ENCODE data around the gene TRMT61A. TPM values are rescaled to one million over a fixed set of nuclear protein-coding genes. Genes with fewer than 3 reads are reported as not detected.

Gene TRMT61A
- polyA plus RNA-seq, 12 donors, result 5.2 to 11.6 (median 5.9) TPM; not detected in 1

GRCh38 chr14:103533999-103534575 lies 5.1 kb downstream of the TRMT61A start:
- no peak for DNase-seq

DNA sequence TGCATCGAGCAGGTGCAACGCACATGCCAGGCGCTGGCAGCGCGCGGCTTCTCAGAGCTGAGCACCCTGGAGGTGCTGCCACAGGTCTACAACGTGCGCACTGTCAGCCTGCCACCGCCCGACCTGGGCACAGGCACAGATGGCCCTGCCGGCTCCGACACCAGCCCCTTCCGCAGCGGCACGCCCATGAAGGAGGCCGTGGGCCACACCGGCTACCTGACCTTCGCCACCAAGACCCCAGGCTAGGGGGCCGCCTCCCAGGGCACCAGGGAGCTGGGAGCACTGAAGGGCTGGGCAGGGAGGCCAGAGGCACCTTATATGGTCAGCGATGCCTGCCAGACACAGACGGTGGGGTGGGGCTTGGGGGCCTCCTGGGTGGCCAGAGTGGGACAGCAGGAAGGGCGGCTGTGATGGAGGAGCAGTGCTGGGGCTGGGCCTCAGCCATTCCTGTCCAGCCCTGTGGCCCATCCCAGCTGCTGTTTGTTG lies 5.6 kb downstream of the TRMT61A start:
- no peak for DNase-seq

GRCh38 chr14:103535081-103535890 lies 6.3 kb downstream of the TRMT61A start:
- no peak for DNase-seq

DNA sequence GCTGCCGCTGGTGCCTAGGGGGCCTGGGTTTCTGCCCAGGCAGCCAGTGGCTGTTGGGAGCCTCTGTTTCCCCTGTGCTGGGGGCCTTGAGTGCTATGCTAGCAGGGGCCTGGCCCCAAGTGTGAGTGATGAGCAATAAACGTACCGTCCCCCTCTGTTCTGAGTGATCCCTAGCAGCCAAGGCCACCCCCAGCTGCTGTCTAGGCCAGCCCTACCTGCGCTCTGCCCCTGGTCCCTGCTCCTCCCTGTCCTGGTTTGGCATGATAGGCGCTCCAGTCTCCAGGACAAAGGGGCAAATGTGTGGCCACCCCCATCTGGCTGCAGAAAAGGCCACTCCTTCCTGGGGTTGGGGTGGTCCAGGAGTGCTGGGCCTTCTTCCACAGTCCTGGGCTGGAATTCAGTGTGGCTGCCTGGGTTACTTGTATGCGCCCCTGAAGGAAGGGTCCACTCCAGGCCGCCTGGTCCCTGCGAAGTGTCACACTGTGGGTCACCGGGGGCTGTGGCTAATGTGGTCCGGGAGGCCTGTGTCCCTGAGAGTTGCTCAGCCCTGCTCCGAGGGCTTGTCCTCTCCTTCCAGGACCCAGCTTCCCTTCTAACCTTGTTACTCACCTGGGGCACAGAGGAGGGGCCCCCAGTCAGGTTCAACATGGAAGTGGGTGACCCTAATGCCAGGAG lies 7.0 kb downstream of the TRMT61A start:
- no peak for DNase-seq

- no peak for DNase-seq
These were observed 7.7 kb downstream of the TRMT61A start for GRCh38 chr14:103536693-103537092.

DNA sequence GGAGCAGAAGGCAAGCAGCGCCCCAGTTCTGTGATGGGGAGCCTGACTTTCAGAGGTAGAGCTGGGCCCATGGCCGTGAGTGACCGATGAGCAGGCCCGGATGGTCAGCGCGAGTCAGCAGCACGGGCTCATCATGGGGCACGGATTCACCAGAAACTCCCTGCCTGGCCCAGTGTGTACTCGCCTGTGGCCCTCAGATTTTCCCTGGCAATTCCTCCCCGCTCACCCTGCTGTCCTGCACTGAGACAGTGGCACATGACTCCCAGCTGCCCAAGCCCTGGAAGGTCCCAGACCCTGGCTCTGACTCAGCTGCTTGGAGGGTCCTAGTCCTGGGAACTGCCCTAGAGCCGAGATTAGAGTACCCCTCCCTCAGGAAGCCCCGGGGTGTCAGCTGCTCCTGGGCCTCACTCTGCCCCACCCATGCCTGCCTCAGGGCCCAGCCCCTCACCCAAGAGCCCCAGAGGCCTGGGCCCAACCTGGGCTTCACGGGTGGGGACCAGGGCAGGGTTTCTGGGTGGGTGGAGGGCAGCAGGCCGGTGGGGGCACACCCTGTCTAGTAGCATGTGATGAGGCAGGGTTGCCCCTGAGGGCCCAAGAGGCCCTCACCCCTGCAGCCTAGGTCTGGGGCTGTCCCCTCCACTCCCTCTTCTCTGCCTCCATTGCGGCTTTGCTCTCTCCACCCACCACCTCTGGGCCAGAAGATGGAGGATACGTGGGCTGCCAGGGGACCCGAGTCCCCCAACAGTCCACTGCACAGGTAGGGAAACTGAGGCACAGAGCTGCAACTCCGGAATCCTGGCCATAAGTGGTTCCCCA lies 8.4 kb downstream of the TRMT61A start:
- DNase-seq, result no peak

DNA sequence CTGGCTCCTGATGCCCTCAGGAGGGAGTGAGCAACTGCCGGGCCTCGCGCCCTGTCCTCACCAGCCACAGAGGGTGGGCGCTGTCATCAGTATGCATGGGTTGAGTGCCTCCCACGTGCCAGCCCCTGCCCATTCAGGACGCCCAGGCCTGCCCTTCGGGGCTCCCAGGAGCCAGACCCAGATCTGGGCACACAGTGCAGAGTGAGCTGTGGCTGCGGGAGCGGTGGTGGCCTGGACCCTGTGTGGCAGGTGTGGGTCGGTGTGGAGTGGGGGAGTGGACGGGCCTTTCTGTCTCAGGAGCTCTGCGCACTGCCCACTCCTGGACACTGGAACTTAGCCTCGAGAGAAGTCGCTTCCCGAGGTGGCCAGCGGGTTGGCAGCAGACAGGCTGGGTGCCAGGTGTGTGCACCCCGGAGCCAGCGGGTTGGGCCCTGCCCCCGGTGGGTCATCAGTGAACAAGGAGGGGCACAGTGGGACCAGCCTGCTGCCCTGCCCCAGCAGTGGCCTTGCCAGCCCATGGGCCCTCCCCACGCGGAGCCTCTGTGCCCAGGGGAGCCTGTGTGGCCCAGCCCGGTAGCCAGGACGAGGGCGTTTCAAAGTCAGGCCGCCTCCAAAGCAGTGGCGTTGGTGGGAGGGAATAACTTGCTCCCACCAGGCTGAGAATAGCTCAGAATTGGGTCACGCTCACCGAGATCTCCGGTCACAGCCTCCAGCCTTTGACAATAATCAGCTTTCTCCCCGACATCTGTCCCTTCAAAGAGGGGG lies 9.5 kb downstream of the TRMT61A start:
- no peak for DNase-seq

DNA sequence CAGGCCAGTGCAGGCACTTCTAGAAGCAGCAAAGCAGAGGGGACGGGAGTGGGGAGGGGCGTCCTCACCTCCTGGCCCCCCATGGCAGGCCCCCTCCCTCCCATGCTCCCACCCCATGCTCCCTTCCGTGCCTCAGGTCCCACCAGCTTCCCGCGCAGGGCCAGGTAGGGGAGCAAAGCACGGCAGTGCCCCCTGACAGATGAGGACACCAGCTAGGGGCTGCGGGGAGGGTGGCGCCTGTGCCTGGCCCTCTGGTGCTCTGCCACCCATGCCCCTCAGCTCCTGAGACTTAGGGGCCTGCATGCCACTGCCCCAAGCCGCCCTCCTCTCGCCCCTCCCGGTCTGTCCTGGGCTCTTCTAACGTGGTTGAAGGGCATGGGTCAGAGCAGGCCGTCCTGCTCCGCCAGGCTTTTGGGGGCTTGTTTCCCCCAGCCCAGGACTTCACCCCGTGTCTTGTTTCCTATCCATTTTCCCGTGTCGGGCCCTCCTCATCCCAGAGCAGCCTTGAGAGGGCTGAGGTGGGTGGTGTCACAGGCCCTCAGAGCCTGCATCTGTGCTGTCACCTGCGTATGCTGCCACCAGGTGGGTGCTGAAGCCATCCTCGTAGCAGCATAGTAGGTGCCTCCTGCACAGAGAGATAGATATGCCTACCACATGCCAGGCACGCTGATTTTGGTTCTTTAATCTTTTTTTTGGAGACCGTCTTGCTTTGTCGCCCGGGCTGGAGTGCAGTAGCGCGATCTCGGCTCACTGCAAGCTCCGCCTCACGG lies 10.2 kb downstream of the TRMT61A start:
- DNase-seq, result no peak

DNA sequence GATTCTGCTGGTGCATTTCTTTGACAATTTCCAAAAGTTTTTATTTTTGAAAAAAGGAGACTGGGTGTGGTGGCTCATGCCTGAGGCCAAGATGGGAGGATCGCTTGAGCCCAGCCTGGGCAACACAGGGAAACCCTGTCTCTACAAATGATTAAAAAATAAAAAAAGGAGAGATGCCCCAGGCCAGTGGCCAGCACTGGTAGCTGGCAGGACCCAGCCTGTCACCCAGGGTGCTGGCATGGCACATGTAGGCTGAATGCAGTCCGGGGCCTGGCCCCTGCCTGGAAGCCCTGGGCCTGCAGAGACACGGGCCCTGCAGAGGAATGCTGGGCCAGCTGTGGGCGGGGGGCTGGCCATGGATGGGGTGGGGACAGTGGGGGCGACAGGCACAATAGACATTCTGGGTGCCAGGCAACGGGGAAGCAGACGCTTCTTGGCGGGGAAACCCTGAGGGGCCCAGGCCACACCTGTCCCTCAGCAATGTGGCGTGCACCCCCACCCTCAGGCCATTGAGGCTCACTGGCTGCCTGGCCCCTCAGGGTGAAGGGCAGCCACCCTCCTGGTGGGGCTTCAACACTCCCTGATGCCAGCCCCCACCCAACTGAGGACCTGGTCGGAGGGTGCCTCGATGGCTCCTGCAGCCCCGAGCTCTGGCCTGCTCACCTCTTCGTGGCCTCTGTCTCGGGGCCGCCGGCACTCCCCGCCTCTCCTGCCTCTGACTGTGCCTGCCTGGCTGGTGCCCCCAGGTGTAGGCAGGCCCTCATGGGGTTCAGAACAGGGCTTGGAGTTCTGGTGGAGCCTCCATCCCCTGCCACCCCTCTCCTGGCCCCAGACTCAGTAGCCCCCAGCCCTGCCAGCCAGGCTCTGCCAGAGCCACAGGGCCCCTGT lies 12.1 kb downstream of the TRMT61A start:
- no peak for DNase-seq

GRCh38 chr14:103541709-103542604 lies 13.0 kb downstream of the TRMT61A start:
- DNase-seq, result no peak

DNA sequence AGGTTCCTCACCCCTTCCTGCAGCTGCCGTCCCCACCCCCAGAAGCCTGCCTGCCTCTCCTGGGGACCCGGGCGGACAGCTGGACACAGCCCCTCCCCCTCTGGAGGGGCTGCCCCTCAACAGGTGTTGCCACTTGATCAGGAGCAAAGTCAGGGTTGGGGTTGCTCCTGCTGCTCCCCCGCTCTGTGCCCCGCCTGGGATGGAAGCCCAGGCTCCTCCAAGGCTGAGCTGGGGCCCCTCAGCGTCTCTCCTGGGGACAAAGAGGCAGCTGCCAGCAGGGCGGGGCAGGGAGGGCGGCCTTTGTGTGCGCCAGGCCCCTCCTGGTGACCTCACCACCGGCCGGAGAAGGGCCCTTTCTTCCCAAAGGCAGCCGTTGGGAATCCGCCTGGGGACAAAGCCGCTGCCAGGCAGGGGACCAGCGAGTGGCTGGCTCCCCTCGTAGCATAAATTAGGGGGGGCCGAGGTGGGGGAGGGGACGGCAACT lies 13.7 kb downstream of the TRMT61A start:
- no peak for DNase-seq

- no peak for DNase-seq
These were observed 14.1 kb downstream of the TRMT61A start for GRCh38 chr14:103543140-103543539.

DNA sequence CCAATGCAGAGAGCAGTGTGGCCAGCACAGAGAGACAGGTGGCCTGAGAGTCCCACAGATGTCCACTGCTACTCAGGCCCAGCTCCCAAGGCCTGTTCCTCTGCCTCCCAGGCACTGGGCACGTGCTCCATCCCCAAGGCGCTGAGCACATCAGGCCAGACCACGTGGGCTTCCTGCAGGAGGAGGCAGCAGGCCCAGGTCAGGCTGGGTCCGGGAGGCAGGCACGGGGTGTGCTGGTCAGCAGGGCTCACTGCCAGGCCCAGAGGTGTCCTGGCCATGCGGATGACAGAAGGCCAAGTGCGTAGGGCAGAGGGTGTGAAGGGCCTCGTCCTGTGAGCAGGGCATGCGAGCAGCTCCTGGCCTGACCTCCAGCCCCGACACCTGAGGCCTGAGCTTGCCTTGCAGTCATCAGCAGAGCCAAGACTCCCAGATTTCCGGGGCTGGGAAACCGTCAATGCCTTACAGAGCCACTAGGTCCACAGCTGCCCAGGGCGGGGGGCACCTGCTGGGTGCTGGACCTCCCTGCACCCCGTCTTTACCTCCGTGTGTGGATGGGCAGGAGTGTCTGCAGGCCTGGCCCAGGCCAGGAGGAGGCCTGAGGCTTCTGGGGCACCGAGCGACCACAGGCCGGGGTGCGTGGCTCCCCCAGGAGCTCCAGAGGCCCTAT lies 14.9 kb downstream of the TRMT61A start:
- DNase-seq, result no peak

DNA sequence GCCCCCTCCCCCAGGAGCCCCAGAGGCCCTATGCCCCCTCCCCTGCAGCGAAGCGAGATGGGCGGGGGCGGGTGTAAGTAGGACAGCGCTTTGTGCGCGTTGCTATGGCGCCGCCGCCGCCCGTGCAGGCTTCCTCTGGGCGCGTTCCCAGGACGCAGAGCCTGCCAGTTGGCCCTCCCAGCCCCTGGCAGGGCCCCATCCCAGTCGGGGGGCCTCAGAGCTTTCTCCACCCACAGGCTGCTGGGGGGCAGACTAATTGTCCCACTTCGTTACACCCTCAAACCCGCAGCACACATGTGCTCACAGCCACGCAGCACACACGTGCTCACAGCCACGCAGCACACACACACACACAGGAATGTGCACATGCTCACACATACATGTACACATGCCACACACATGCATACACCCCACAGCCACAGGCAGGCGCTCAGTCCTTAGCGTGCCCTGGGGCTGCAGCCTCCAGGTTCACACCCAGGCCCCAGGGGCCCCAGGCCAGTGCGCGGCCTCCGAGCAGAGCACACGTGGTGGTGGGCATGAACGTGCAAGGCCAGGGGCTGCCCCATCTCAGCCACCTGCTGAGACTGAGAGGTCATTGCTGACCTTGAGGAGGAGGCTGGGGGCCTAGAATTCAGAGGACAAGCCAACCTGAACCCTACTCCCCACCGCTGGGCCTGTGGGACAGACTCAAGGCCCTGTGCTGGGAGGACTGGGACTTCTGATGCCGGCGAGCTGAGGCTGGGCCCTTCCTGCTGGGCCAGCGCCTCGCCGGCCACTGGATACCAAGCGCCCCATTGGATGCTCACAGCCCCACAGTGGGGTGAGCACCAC lies 15.6 kb downstream of the TRMT61A start:
- no peak for DNase-seq

DNA sequence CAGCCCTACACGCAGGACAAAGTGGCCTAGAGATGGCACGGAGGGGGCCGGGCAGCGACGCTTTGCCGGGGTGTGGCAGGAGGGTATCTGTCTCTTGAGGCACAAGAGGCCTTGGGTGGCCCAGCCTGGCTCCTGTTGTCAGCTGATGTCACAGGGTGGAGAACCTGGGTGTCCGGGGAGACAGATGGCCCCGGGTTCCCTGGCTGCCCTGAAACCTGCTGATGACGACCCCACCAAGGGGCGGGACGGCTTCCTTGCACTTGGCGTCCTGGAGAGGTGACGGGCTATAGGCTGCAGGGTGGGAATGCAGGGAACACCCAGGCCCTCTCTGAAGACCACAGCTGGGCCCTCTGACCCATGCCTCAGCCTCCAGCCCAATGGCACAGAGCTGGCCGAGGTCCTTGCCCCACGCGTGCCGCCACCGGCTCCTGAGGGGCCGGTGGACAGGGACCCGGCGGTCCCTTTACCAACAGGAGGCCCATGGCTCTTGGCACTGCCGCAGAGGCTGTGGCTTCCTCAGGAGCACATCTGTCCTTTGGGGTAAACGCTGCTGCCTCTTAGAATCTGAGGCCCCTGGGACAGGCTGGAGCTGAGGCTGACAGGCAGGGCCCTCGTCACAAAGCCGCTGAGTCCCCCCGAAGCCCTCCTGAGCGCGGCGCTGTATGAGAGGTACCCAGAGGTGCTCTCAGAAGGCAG lies 16.4 kb downstream of the TRMT61A start:
- DNase-seq, result no peak

Data from muscle of arm (tissue), 12 donors.